MM.1S (cell line): Measurements from ENCODE around the gene CACNB2.

Experiments used
- DNase-seq: peaks from one replicate; pipeline ENCODE4 v3.0.0-alpha.2; 2015
- H2AFZ ChIP-seq: fragments of 300-600 bp; sonication (generic); 2 replicates; pipeline ENCODE4 v1.6.0; 2016; ENCODE audit warnings: antibody characterized with exemption, low read length
- H3F3A ChIP-seq: fragments of 300-600 bp; sonication (generic); 2 replicates; pipeline ENCODE4 v1.6.1; 2016; ENCODE audit warnings: mild to moderate bottlenecking, antibody characterized with exemption, low read length, moderate library complexity, mixed read lengths; ENCODE audit not compliant: insufficient read depth
- H3K27ac ChIP-seq: fragments of 300-600 bp; sonication (generic); 2 replicates; pipeline ENCODE4 v1.5.1; 2016; ENCODE audit warnings: mild to moderate bottlenecking, low read length
- H3K27me3 ChIP-seq: fragments of 300-600 bp; sonication (generic); replicated peaks from 2 replicates; pipeline ENCODE4 v1.6.0; 2016; ENCODE audit warnings: low read length; ENCODE audit not compliant: insufficient read depth
- H3K36me3 ChIP-seq: fragments of 300-600 bp; sonication (generic); replicated peaks from 2 replicates; pipeline ENCODE4 v1.6.1; 2016; ENCODE audit warnings: mild to moderate bottlenecking, low read length, mixed read lengths; ENCODE audit not compliant: insufficient read depth
- H3K4me1 ChIP-seq: fragments of 300-600 bp; sonication (generic); 2 replicates; pipeline ENCODE4 v1.6.1; 2016; ENCODE audit warnings: low read length, mixed read lengths
- H3K4me2 ChIP-seq: fragments of 300-600 bp; sonication (generic); 2 replicates; pipeline ENCODE4 v1.6.0; 2016; ENCODE audit warnings: low read depth, low read length
- H3K4me3 ChIP-seq: fragments of 300-600 bp; sonication (generic); 2 replicates; pipeline ENCODE4 v1.5.1; 2016; ENCODE audit warnings: low read length, mixed read lengths
- H3K79me2 ChIP-seq: fragments of 300-600 bp; sonication (generic); 2 replicates; pipeline ENCODE4 v1.6.1; 2016; ENCODE audit warnings: mixed run types, low read length, mixed read lengths
- H3K9ac ChIP-seq: fragments of 300-600 bp; sonication (generic); 2 replicates; pipeline ENCODE4 v1.6.1; 2016; ENCODE audit warnings: low read length, mixed read lengths
- H3K9me2 ChIP-seq: fragments of 300-600 bp; sonication (generic); replicated peaks from 2 replicates; pipeline ENCODE4 v1.6.1; 2016; ENCODE audit warnings: mild to moderate bottlenecking, low read length, mixed read lengths; ENCODE audit not compliant: insufficient read depth
- H3K9me3 ChIP-seq: fragments of 300-600 bp; sonication (generic); replicated peaks from 2 replicates; pipeline ENCODE4 v1.6.1; 2016; ENCODE audit warnings: mild to moderate bottlenecking, low read length, mixed read lengths; ENCODE audit not compliant: insufficient read depth
- H4K20me1 ChIP-seq: fragments of 300-600 bp; sonication (generic); 2 replicates; pipeline ENCODE4 v1.6.1; 2016; ENCODE audit warnings: mild to moderate bottlenecking, low read length, moderate library complexity, mixed read lengths; ENCODE audit not compliant: insufficient read depth
- CTCF ChIP-seq: fragments of 300-600 bp; sonication (generic); IDR thresholded peaks from 2 replicates; pipeline ENCODE4 v1.5.1; 2016; ENCODE audit warnings: antibody characterized with exemption, low read length, mixed read lengths
- EZH2 ChIP-seq: fragments of 300-600 bp; sonication (generic); optimal IDR thresholded peaks from 2 replicates; pipeline ENCODE3; 2017; ENCODE audit warnings: low read depth, mild to moderate bottlenecking, antibody characterized with exemption, low read length, mixed read lengths
- EZH2phosphoT487 ChIP-seq: fragments of 300-600 bp; sonication (generic); IDR thresholded peaks from 2 replicates; pipeline ENCODE4 v1.6.1; 2018; ENCODE audit warnings: antibody characterized with exemption, low read length

CACNB2 gene

GRCh38 chr10:18501198-18501597, 361.0 kb downstream of the CACNB2 start:
- 0 out of 2 replicates have a peak overlapping the region, but pooled peaks have one; percentile 7 for H3K9ac ChIP-seq
- H3K4me1 ChIP-seq = peaks cover 14% of the 10 kb centered on the region
- H3K9me3 ChIP-seq = no peaks in the 10 kb centered on the region
- H3K9me2 ChIP-seq = no peaks in the 10 kb centered on the region
- peak overlapping the region; percentile 28; the same call in 1 of the 2 replicates for H3K4me3 ChIP-seq
- no peaks in the 10 kb centered on the region for H3K27me3 ChIP-seq
- no peaks in the 10 kb centered on the region for H4K20me1 ChIP-seq
- DNase-seq = peak; percentile 87
- H3K27ac ChIP-seq = peak overlapping the region; percentile 41; the same call in 1 of the 2 replicates
- H3F3A ChIP-seq = peaks cover 9% of the 10 kb centered on the region
- H2AFZ ChIP-seq = 0 out of 2 replicates have a peak overlapping the region, but pooled peaks have one; percentile 11
- H3K36me3 ChIP-seq = no peaks in the 10 kb centered on the region
- TF ChIP-seq EZH2phosphoT487 = no peak
- no peaks in the 10 kb centered on the region for H3K79me2 ChIP-seq
- peak overlapping the region; percentile 63 for H3K4me2 ChIP-seq

- peak overlapping the region; percentile 28; the same call in 1 of the 2 replicates for H3K4me3 ChIP-seq
- H3K4me2 ChIP-seq = peak overlapping the region; percentile 63
- 0 out of 2 replicates have a peak overlapping the region, but pooled peaks have one; percentile 11 for H2AFZ ChIP-seq
Observed at GRCh38 chr10:18501629-18502028, 361.4 kb downstream of the CACNB2 start.

GRCh38 chr10:18504161-18504560, 363.9 kb downstream of the CACNB2 start:
- TF ChIP-seq EZH2phosphoT487 = no peak
- TF ChIP-seq CTCF = no peak
- TF ChIP-seq EZH2 = no peak

More at GRCh38 chr10:18501629-18502028, 361.4 kb downstream of the CACNB2 start:
- Histone ChIP-seq H3F3A (peaks cover 9% of the 10 kb centered on the region), H3K9ac (0 out of 2 replicates have a peak overlapping the region, but pooled peaks have one; percentile 7), H3K4me1 (peaks cover 14% of the 10 kb centered on the region), H3K36me3 (no peaks in the 10 kb centered on the region), H3K9me3 (no peaks in the 10 kb centered on the region), H3K9me2 (no peaks in the 10 kb centered on the region), H3K79me2 (no peaks in the 10 kb centered on the region), H3K27ac (peak overlapping the region; percentile 41; the same call in 1 of the 2 replicates), H4K20me1 (no peaks in the 10 kb centered on the region), H3K27me3 (no peaks in the 10 kb centered on the region)
- TF ChIP-seq CTCF (no peak), EZH2 (no peak), EZH2phosphoT487 (no peak)
- DNase-seq = peak; percentile 14

GRCh38 chr10:18505456-18506118, 365.4 kb downstream of the CACNB2 start:
- Histone ChIP-seq H3K4me3 (no peak overlapping the region), H3K9me2 (no peaks in the 10 kb centered on the region), H3K36me3 (no peaks in the 10 kb centered on the region), H3K4me1 (peaks cover 11% of the 10 kb centered on the region), H2AFZ (no peak overlapping the region), H3K79me2 (no peaks in the 10 kb centered on the region), H3K27me3 (no peaks in the 10 kb centered on the region), H3K9me3 (no peaks in the 10 kb centered on the region), H3K9ac (no peak overlapping the region), H3K27ac (no peak overlapping the region), H3K4me2 (no peak overlapping the region), H3F3A (peaks cover 9% of the 10 kb centered on the region), H4K20me1 (no peaks in the 10 kb centered on the region)
- no peak for TF ChIP-seq EZH2
- TF ChIP-seq CTCF = no peak
- no peak for TF ChIP-seq EZH2phosphoT487
- no peak for DNase-seq

More at GRCh38 chr10:18504161-18504560, 363.9 kb downstream of the CACNB2 start:
- Histone ChIP-seq H3K9me2 (no peaks in the 10 kb centered on the region), H4K20me1 (no peaks in the 10 kb centered on the region), H2AFZ (no peak overlapping the region), H3K9ac (no peak overlapping the region), H3F3A (peaks cover 9% of the 10 kb centered on the region), H3K4me2 (no peak overlapping the region), H3K27me3 (no peaks in the 10 kb centered on the region), H3K4me1 (peaks cover 14% of the 10 kb centered on the region), H3K27ac (no peak overlapping the region), H3K9me3 (no peaks in the 10 kb centered on the region), H3K36me3 (no peaks in the 10 kb centered on the region), H3K79me2 (no peaks in the 10 kb centered on the region), H3K4me3 (no peak overlapping the region)
- DNase-seq = no peak
